ENCODE data around the gene GPC3.

DNA sequence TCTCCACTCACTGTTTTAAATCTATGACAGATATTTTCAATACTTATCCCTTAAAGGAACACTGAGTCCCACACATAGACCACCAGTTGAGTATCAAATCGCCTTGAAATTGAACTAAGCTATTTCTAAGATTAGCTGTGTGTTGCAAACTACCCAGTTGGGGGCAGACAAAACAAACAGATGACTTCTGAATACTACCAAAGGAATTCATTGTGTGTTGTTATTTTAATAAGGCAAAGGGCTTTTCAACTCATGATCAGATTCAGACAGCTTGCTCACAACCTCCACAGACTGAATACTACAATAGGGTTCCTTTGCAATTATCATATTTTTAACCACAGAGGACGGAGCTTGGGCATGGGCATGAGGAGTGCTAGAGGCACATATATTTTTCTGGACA, 287.1 kb downstream of the GPC3 start:
- TF ChIP-seq, protein P1, sequence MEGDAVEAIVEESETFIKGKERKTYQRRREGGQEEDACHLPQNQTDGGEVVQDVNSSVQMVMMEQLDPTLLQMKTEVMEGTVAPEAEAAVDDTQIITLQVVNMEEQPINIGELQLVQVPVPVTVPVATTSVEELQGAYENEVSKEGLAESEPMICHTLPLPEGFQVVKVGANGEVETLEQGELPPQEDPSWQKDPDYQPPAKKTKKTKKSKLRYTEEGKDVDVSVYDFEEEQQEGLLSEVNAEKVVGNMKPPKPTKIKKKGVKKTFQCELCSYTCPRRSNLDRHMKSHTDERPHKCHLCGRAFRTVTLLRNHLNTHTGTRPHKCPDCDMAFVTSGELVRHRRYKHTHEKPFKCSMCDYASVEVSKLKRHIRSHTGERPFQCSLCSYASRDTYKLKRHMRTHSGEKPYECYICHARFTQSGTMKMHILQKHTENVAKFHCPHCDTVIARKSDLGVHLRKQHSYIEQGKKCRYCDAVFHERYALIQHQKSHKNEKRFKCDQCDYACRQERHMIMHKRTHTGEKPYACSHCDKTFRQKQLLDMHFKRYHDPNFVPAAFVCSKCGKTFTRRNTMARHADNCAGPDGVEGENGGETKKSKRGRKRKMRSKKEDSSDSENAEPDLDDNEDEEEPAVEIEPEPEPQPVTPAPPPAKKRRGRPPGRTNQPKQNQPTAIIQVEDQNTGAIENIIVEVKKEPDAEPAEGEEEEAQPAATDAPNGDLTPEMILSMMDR (IDR thresholded peaks at IDR 0.05) = no peak
- TF ChIP-seq ZFX (IDR thresholded peaks at IDR 0.05; ENCODE audit: borderline replicate concordance) = no peak
